ENCODE data around the gene PIGP. TPM values are rescaled to one million over a fixed set of nuclear protein-coding genes. Genes with fewer than 3 reads are reported as not detected.

The PIGP gene
- total RNA-seq = 8.1 and 10.0 TPM in 2 replicates

GRCh38 chr21:37072988-37073416 lies at the start of gene PIGP, which contains the start of gene TTC3:
PIGP (minus strand) TSS chr21:37073071; CDS start chr21:37072515, 556 bp downstream.
TTC3 (plus strand) TSS chr21:37073254; CDS start chr21:37087258, 14,004 bp downstream.

Other genes with a start within 250 kb of the PIGP start
- gene HLCS, start 106.4 kb downstream of the PIGP start, total RNA-seq = 11.0 and 16.8 TPM in 2 replicates
- not detected in 2 replicates for gene RIPPLY3, start 66.4 kb downstream of the PIGP start, total RNA-seq
- 129 and 149 TPM in 2 replicates for gene TTC3, start 183 bp upstream of the PIGP start, total RNA-seq
- 52.2 and 53.4 TPM in 2 replicates for gene VPS26C, start 194.3 kb upstream of the PIGP start, total RNA-seq

All from cardiac atrium fibroblast (primary cell).